Measurements from ENCODE around the gene EGFLAM. TPM values are rescaled to one million over a fixed set of nuclear protein-coding genes. Genes with fewer than 3 reads are reported as not detected.
A peak's percentile ranks its signal among the peaks of the same experiment; 100 is the strongest.

EGFLAM gene
- total and polyA plus RNA-seq, 2 of the 4 experiments (the other 2 are of a cell fraction), result 0.77 to 1.1 TPM

DNA sequence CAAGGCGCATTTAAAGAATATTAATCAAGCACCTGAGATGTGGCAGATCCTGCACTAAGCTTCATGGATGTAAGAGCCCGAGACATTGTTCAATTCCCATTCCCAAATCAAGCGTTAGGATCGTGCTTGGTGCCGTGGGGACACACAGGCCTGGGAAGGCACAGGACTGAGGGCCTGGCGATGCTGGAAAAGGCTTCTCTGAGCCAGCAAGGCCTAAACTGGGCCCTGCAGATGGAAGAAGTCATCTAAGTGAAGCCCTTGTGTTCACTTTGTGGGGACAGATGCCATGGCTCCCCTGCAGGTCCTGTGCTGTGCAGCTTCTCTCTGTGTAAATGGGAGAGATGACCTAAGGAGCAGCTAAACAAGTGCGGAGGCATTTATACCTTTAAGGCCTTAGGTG, 214.2 kb downstream of the EGFLAM start:
- H3K79me1 ChIP-seq (ENCODE audit: low read depth in 1 of 2, low read length in 2 of 2), result peaks cover 0 to 4% of the 10 kb centered on the region in 2 experiments; a peak in 1 of 4 replicates
- H2AK9ac ChIP-seq (replicated peaks; ENCODE audit: low read depth, low read length, poor library complexity), result no peak overlapping the region
- no peak overlapping the region for H4K5ac ChIP-seq (ENCODE audit: low read depth, low read length)
- no peak overlapping the region for H3K18ac ChIP-seq (ENCODE audit: low read depth, low read length)
- no peaks in the 10 kb centered on the region for H3K27me3 ChIP-seq (ENCODE audit: control insufficient read depth, insufficient read depth, low read length)
- no TSS peak for BruUV-seq (replicated peaks)
- WGBS, 2 experiments (ENCODE audit: extremely low coverage in 2 of 2, insufficient read length in 1 of 2), result 94% methylated on average over 3 of the region's 7 CpGs; no CpG with 5 or more reads in 1 of the 2 experiments
- H3K4me2 ChIP-seq (ENCODE audit: low read depth, low read length), result no peak overlapping the region
- no peak overlapping the region for H3K14ac ChIP-seq (replicated peaks; ENCODE audit: low read depth, low read length)
- no peaks in the 10 kb centered on the region for H3K36me3 ChIP-seq (ENCODE audit: control insufficient read depth, insufficient read depth, low read length)
- no peak for TF ChIP-seq MAZ (IDR thresholded peaks at IDR 0.05; ENCODE audit: borderline replicate concordance, low read depth, low read length)
- TF ChIP-seq RFX5 (IDR thresholded peaks at IDR 0.05; ENCODE audit: low read depth, low read length), result no peak
- TF ChIP-seq, protein P1, sequence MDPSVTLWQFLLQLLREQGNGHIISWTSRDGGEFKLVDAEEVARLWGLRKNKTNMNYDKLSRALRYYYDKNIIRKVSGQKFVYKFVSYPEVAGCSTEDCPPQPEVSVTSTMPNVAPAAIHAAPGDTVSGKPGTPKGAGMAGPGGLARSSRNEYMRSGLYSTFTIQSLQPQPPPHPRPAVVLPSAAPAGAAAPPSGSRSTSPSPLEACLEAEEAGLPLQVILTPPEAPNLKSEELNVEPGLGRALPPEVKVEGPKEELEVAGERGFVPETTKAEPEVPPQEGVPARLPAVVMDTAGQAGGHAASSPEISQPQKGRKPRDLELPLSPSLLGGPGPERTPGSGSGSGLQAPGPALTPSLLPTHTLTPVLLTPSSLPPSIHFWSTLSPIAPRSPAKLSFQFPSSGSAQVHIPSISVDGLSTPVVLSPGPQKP (IDR thresholded peaks at IDR 0.05; ENCODE audit: borderline replicate concordance, low read depth, low read length), result no peak
- no peak for TF ChIP-seq FOS (IDR thresholded peaks at IDR 0.05; ENCODE audit: low read depth, low read length)
- TF ChIP-seq SMC3 (IDR thresholded peaks at IDR 0.05; ENCODE audit: low read depth, low read length), result no peak
- TF ChIP-seq POLR2A (IDR thresholded peaks at IDR 0.05; ENCODE audit: low read depth, low read length), result no peak
- TF ChIP-seq RCOR1 (IDR thresholded peaks at IDR 0.05; ENCODE audit: insufficient replicate concordance, low read length), result no peak
- TF ChIP-seq MXI1 (IDR thresholded peaks at IDR 0.05; ENCODE audit: borderline replicate concordance, low read depth, low read length), result no peak
- no peak for TF ChIP-seq MAFK (IDR thresholded peaks at IDR 0.05; ENCODE audit: low read depth, low read length)
- TF ChIP-seq CEBPB (IDR thresholded peaks at IDR 0.05; ENCODE audit: low read depth, low read length), result no peak
- no peak for TF ChIP-seq BHLHE40 (IDR thresholded peaks at IDR 0.05; ENCODE audit: low read depth, low read length)
- TF ChIP-seq NFE2L2 (IDR thresholded peaks at IDR 0.05; ENCODE audit: low read depth, low read length), result no peak
- TF ChIP-seq CHD1 (IDR thresholded peaks at IDR 0.05; ENCODE audit: low read depth, low read length), result no peak
- no peak for TF ChIP-seq CTCF (conservative IDR thresholded peaks at IDR 0.05; ENCODE audit: low read depth, low read length)
- H4K91ac ChIP-seq (ENCODE audit: insufficient read depth, low read depth, low read length), result no peak overlapping the region
- H3K4me1 ChIP-seq (ENCODE audit: control insufficient read depth, insufficient read depth, low read length), result peaks cover 16% of the 10 kb centered on the region
- H4K20me1 ChIP-seq (ENCODE audit: insufficient read depth, low read length), result no peaks in the 10 kb centered on the region; the same call in 1 of the 2 replicates
- POLR2A ChIA-PET (ENCODE audit: unreplicated experiment), result no interaction called here
- no peak overlapping the region for H2BK5ac ChIP-seq (ENCODE audit: low read depth, low read length, poor library complexity, severe bottlenecking)
- intact Hi-C loops (cut with micrococcal nuclease), result no loop called here
- H3K27ac ChIP-seq (ENCODE audit: insufficient read depth, low read length), result no peak overlapping the region
- 0 out of 2 replicates have a peak overlapping the region, but pooled peaks have one; percentile 20 for H2AK5ac ChIP-seq (ENCODE audit: low read depth, low read length)
- dilution Hi-C loops (cut with HindIII; ENCODE audit: low sequenced_read_pairs, unreplicated experiment), result no loop called here
- no peak overlapping the region for H2AFZ ChIP-seq (replicated peaks; ENCODE audit: low read length, poor library complexity)
- H3K23ac ChIP-seq (ENCODE audit: low read depth, low read length), result no peak overlapping the region
- ATAC-seq (ENCODE audit: low read depth), result no peak
- H2BK120ac ChIP-seq (ENCODE audit: low read depth, low read length), result no peak overlapping the region
- no peak overlapping the region for H2BK20ac ChIP-seq (ENCODE audit: low read depth, low read length)
- H3K4me3 ChIP-seq (ENCODE audit: insufficient read depth, low read depth, low read length), result no peak overlapping the region
- H2BK15ac ChIP-seq (ENCODE audit: low read depth, low read length), result no peak overlapping the region
- CTCF ChIA-PET, result no interaction called here
- H3K9me1 ChIP-seq (ENCODE audit: insufficient read depth, low read length), result peaks cover 19% of the 10 kb centered on the region
- H4K8ac ChIP-seq (ENCODE audit: low read depth in 2 of 2, low read length in 2 of 2), result no peak overlapping the region
- no peak for DNase-seq
- in situ Hi-C loops (cut with MboI; ENCODE audit: low sequenced_read_pairs), result no loop called here
- H3K9me3 ChIP-seq (ENCODE audit: control insufficient read depth, insufficient read depth, low read length), result no peaks in the 10 kb centered on the region
- no peak overlapping the region for H3K9ac ChIP-seq (ENCODE audit: low read depth, low read length)
- H3K56ac ChIP-seq (ENCODE audit: extremely low read depth, insufficient read depth, low read length), result no peak overlapping the region
- H3K4ac ChIP-seq (ENCODE audit: low read depth, low read length), result no peak overlapping the region

Measured in IMR-90 (cell line).